ENCODE measurements around the gene CD63. TPM values are rescaled to one million over a fixed set of nuclear protein-coding genes. Genes with fewer than 3 reads are reported as not detected.
A peak's percentile ranks its signal among the peaks of the same experiment; 100 is the strongest.

Gene CD63
- total RNA-seq, 6 donors from 2014 or later, result 399 to 1,448 (median 972) TPM

DNA sequence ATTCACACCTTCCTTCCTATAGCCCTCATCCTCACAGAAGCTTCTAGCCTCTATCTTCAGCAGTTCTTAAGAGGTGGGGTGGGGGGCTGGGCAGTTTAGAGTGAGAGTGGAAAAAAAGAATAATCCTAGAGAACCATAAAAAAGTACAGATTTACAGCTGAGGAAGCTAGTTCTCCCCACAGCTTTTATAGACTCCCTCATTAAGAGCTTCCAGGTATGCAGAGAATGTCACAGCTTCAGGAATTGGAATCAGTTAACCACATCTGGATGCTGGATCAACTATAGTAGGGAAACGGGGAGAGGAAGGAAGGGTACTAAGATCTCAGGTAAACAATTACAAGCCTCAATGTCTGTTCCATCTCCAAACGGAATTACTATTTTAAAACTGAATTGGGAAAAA, 26.4 kb upstream of the CD63 start:
- H3K4me1 ChIP-seq, result no peaks in the 10 kb centered on the region
- H3K4me3 ChIP-seq, result no peak overlapping the region
- H3K36me3 ChIP-seq, result peaks cover 19 to 87% (median 64%) of the 10 kb centered on the region in 4 donors
- TF ChIP-seq EP300 (IDR thresholded peaks at IDR 0.05), result no peak
- DNase-seq (no peak), ATAC-seq (ENCODE audit: low FRiP score in 2 of 2) (no peak)
- no peak overlapping the region for H3K27ac ChIP-seq
- no peaks in the 10 kb centered on the region for H3K9me3 ChIP-seq
- WGBS, 2 donors, result 50 to 58% methylated on average over 2 of the region's 2 CpGs
- H3K27me3 ChIP-seq, result no peaks in the 10 kb centered on the region

DNA sequence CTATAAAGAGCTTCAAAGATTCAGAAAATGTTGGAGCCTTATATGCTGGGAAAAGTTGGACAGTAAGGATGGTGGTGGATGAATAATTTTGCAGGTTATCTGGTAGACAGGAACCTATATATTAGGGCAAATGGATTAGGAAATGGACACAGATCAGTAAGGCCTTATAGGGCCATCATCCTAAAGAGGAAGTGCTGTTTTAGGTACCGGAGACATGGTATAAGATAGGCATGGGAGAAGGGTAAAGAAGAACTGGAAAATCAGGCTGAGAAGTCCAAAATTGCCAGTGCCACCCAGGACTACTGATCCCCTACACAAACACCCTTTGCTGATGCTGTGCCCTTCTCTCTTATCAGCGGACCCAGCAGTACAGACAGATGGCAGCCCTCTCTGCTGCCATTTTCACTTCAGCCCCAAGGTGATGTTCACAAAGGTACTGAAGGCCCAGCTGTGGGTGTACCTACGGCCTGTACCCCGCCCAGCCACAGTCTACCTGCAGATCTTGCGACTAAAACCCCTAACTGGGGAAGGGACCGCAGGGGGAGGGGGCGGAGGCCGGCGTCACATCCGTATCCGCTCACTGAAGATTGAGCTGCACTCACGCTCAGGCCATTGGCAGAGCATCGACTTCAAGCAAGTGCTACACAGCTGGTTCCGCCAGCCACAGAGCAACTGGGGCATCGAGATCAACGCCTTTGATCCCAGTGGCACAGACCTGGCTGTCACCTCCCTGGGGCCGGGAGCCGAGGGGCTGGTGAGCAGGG, 19.6 kb upstream of the CD63 start:
- TF ChIP-seq POLR2A (IDR thresholded peaks at IDR 0.05) (no peak), EP300 (IDR thresholded peaks at IDR 0.05) (no peak), POLR2AphosphoS5 (IDR thresholded peaks at IDR 0.05) (no peak)
- TF ChIP-seq, protein P1, sequence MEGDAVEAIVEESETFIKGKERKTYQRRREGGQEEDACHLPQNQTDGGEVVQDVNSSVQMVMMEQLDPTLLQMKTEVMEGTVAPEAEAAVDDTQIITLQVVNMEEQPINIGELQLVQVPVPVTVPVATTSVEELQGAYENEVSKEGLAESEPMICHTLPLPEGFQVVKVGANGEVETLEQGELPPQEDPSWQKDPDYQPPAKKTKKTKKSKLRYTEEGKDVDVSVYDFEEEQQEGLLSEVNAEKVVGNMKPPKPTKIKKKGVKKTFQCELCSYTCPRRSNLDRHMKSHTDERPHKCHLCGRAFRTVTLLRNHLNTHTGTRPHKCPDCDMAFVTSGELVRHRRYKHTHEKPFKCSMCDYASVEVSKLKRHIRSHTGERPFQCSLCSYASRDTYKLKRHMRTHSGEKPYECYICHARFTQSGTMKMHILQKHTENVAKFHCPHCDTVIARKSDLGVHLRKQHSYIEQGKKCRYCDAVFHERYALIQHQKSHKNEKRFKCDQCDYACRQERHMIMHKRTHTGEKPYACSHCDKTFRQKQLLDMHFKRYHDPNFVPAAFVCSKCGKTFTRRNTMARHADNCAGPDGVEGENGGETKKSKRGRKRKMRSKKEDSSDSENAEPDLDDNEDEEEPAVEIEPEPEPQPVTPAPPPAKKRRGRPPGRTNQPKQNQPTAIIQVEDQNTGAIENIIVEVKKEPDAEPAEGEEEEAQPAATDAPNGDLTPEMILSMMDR (IDR thresholded peaks at IDR 0.05), result no peak
- Histone ChIP-seq H3K4me3 (no peak overlapping the region), H3K27me3 (peaks cover 0 to 4% (median 2%) of the 10 kb centered on the region in 4 donors)

DNA sequence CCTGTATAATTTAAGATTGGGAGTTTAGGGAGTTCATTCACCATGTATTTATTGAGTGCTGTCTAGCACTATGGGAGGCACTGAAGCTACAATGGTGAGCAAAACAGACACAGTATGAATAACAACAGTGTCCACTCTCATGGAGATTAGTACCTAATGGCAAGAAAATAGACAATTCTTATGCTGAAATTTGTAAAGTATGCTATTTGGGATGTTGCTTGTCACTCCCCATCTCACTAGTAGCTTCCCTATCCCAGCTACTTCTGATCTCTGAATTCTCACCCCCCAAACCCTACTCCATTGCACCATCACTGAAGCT, 18.1 kb upstream of the CD63 start:
- H3K27me3 ChIP-seq, result peaks cover 0 to 4% (median 2%) of the 10 kb centered on the region in 4 donors
- ATAC-seq (ENCODE audit: low FRiP score in 2 of 2), result no peak

More for the DNA sequence above, 19.6 kb upstream of the CD63 start:
- no peaks in the 10 kb centered on the region for H3K9me3 ChIP-seq
- peaks cover 3 to 25% (median 25%) of the 10 kb centered on the region in 4 donors for H3K36me3 ChIP-seq
- ATAC-seq (ENCODE audit: low FRiP score in 2 of 2), result no peak
- WGBS, 2 donors, result 91 to 95% methylated on average over 18 of the region's 18 CpGs
- H3K27ac ChIP-seq, result no peak overlapping the region
- DNase-seq, result peak in 1 of 2 donors; percentile 64
- H3K4me1 ChIP-seq, result peaks cover 10 to 23% (median 17%) of the 10 kb centered on the region in 4 donors

DNA sequence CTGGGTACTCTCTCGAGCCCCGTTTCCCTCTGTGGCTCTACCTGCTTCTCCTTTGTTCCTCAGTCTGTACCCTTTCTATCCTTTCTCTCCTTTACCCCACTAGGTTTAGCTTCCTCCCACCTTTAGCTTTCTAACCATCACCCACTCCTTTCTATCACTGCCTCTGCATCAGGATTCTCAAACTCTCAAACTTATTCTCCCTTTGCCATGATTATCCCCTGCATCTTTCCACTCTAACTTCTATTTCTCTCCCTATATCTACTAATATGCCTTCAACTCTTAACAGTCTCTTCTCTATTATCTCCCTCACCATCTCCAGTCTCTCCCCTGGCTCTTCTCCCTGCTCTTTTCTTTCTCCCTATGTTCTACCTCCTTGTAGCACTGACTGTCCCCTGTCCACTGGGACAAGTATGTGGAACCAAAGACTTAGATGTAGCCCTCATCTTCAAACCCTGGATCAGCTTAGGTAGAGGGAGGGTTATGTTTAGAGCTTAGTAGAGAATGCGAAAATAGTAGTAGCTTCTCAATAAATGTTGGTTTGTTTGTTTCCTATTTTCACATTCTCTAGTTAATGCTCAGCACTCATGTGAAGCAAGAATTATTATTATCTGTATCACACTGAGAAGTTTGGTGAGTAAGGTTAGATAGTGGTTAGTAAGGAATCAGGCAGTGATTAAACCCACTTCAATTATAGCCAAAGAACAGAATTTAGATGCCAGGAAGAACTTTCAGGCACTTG, 17.5 kb upstream of the CD63 start:
- no peak overlapping the region for H3K4me3 ChIP-seq
- H3K27me3 ChIP-seq, result peaks cover 0 to 4% (median 2%) of the 10 kb centered on the region in 4 donors
- TF ChIP-seq POLR2AphosphoS5 (IDR thresholded peaks at IDR 0.05) (no peak), POLR2A (IDR thresholded peaks at IDR 0.05) (no peak), EP300 (IDR thresholded peaks at IDR 0.05) (no peak)
- TF ChIP-seq, protein P1 (IDR thresholded peaks at IDR 0.05), result no peak
- WGBS, 2 donors, result 64 to 68% methylated on average over 3 of the region's 3 CpGs
- ATAC-seq (ENCODE audit: low FRiP score in 2 of 2) (no peak), DNase-seq (no peak)
- peaks cover 0 to 7% (median 4%) of the 10 kb centered on the region in 4 donors for H3K36me3 ChIP-seq
- H3K27ac ChIP-seq, result peak overlapping the region in 1 of 4 donors; percentile 27
- H3K9me3 ChIP-seq, result no peaks in the 10 kb centered on the region
- H3K4me1 ChIP-seq, result peaks cover 12 to 28% (median 21%) of the 10 kb centered on the region in 4 donors

More for the DNA sequence above, 18.1 kb upstream of the CD63 start:
- TF ChIP-seq EP300 (IDR thresholded peaks at IDR 0.05) (no peak), POLR2AphosphoS5 (IDR thresholded peaks at IDR 0.05) (no peak), POLR2A (IDR thresholded peaks at IDR 0.05) (no peak)
- TF ChIP-seq, protein P1 (IDR thresholded peaks at IDR 0.05), result no peak
- peaks cover 12 to 28% (median 21%) of the 10 kb centered on the region in 4 donors for H3K4me1 ChIP-seq
- H3K36me3 ChIP-seq, result peaks cover 0 to 10% (median 9%) of the 10 kb centered on the region in 4 donors
- no peak overlapping the region for H3K4me3 ChIP-seq
- H3K9me3 ChIP-seq, result no peaks in the 10 kb centered on the region
- H3K27ac ChIP-seq, result no peak overlapping the region
- DNase-seq, result no peak

DNA sequence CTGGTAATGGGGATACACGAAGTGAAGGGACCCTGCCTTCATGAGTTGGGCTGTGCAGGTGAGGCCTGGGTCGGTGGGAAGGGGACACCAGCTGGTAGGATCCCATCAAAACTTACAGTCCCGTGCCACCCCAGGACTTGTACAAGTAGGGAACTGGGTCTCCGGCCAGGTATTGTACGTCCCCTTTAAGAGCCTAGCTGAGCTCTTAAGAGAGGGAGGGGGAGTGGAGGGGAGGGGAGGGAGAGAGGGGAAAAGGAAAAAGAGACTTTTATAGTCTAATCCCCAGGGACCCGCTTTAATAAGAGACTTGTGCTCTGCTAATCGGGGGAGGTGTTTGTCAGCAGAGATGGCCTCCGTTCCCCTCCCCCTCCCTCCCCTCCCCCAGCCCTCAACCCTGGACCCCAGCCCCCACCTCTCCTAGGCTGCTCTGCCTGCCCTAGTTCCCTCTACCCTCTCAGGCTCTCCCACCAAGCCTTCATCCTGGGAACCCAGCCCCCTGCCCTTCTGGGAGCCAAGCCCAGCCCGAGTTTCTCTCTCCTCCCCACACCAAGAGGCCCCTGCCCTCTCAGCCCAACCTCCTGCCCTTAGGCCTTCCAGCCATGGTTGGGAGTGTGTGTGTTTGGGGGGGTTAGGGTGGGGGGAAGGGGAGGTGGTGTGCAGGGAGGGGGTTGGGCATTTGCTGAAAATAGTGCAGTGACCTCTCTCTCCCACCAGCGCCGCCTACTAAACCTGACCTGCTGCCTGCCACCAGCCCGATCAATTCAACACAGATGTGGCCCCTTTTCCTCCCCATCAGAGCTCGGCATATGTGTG, 16.8 kb upstream of the CD63 start:
- Histone ChIP-seq H3K4me3 (no peak overlapping the region), H3K4me1 (peaks cover 12 to 28% (median 21%) of the 10 kb centered on the region in 4 donors), H3K9me3 (no peaks in the 10 kb centered on the region), H3K27ac (peak overlapping the region in 2 of 4 donors; percentile 27 to 32), H3K36me3 (peaks cover 0 to 5% (median 0%) of the 10 kb centered on the region in 4 donors), H3K27me3 (peaks cover 0 to 4% (median 2%) of the 10 kb centered on the region in 4 donors)
- ATAC-seq (ENCODE audit: low FRiP score in 2 of 2) (no peak), DNase-seq (no peak)
- TF ChIP-seq EP300 (IDR thresholded peaks at IDR 0.05), result no peak
- TF ChIP-seq, protein P1 (IDR thresholded peaks at IDR 0.05), result no peak
- TF ChIP-seq POLR2A (IDR thresholded peaks at IDR 0.05), result no peak
- TF ChIP-seq POLR2AphosphoS5 (IDR thresholded peaks at IDR 0.05), result no peak
- 37 to 41% methylated on average over 13 of the region's 13 CpGs for WGBS, 2 donors
